PC-3 (cell line): ENCODE measurements around the gene TP53BP1. TPM values are rescaled to one million over a fixed set of nuclear protein-coding genes. Genes with fewer than 3 reads are reported as not detected.

Experiments
- ATAC-seq: fragments of 200-7000 bp; cut with Tn5 transposase; 2 replicates; pipeline ENCODE4 v1.9.1; 2020; ENCODE audit warnings: mild to moderate bottlenecking, moderate library complexity
- BruUV-seq: library from RNA; stranded (reverse); fragments of 400-500 nt; replicated peaks from 2 replicates; lab custom pipeline; 2021; lab: Mats Ljungman, UMichigan
- CTCF ChIA-PET: fragments of 300-600 bp; sonication (Branson Sonifier 250); formaldehyde crosslinking; loops from one replicate; lab custom pipeline; 2022; ENCODE audit warnings: antibody characterized with exemption; lab: Charles Lee
- POLR2A ChIA-PET: fragments of 300-600 bp; sonication (Branson Sonifier 250); formaldehyde crosslinking; loops from one replicate; lab custom pipeline; 2022; ENCODE audit warnings: antibody characterized with exemption; ENCODE audit not compliant: unreplicated experiment; lab: Charles Lee
- DNase-seq: peaks from one replicate; pipeline ENCODE4 v3.0.0-alpha.2; 2015
- H2AFZ ChIP-seq: fragments of 300-600 bp; sonication (generic); 2 replicates; pipeline ENCODE4 v1.6.0; 2016; ENCODE audit warnings: antibody characterized with exemption, low read length
- H3F3A ChIP-seq: fragments of 300-600 bp; sonication (generic); one replicate; pipeline ENCODE4 v1.6.0; 2017; ENCODE audit warnings: antibody characterized with exemption, low read length, control low read depth, mild to moderate bottlenecking; ENCODE audit not compliant: unreplicated experiment
- H3K27ac ChIP-seq: fragments of 300-600 bp; sonication (generic); 2 replicates; pipeline ENCODE4 v1.5.1; 2016; ENCODE audit warnings: mild to moderate bottlenecking, low read length
- H3K27me3 ChIP-seq: fragments of 300-600 bp; sonication (generic); 2 replicates; pipeline ENCODE4 v1.6.1; 2016; ENCODE audit warnings: low read length, mixed read lengths
- H3K36me3 ChIP-seq: fragments of 300-600 bp; sonication (generic); 2 replicates; pipeline ENCODE4 v1.6.1; 2016; ENCODE audit warnings: low read depth, mixed run types, low read length, mixed read lengths
- H3K4me1 ChIP-seq: fragments of 300-600 bp; sonication (generic); 2 replicates; pipeline ENCODE4 v1.5.1; 2016; ENCODE audit warnings: low read length; ENCODE audit not compliant: insufficient read depth
- H3K4me2 ChIP-seq: fragments of 300-600 bp; sonication (generic); 2 replicates; pipeline ENCODE4 v1.6.0; 2016; ENCODE audit warnings: low read length
- H3K4me3 ChIP-seq: fragments of 300-600 bp; sonication (generic); 2 replicates; pipeline ENCODE4 v1.5.1; 2016; ENCODE audit warnings: mild to moderate bottlenecking, low read length, mixed read lengths
- H3K79me2 ChIP-seq: fragments of 300-600 bp; sonication (generic); 2 replicates; pipeline ENCODE4 v1.6.1; 2017; ENCODE audit warnings: low read length, mixed read lengths
- H3K9ac ChIP-seq: fragments of 300-600 bp; sonication (generic); 2 replicates; pipeline ENCODE4 v1.6.0; 2016; ENCODE audit warnings: mild to moderate bottlenecking, low read length
- H3K9me2 ChIP-seq: fragments of 300-600 bp; sonication (generic); replicated peaks from 2 replicates; pipeline ENCODE4 v1.6.1; 2016; ENCODE audit warnings: mixed run types, low read length, mixed read lengths
- H3K9me3 ChIP-seq: fragments of 300-600 bp; sonication (generic); 2 replicates; pipeline ENCODE4 v1.6.1; 2016; ENCODE audit warnings: low read length, mixed read lengths
- H4K20me1 ChIP-seq: fragments of 300-600 bp; sonication (generic); 2 replicates; pipeline ENCODE4 v1.6.1; 2016; ENCODE audit warnings: low read length, mixed read lengths
- EZH2 ChIP-seq: fragments of 300-600 bp; sonication (generic); IDR thresholded peaks from one replicate; pipeline ENCODE4 v1.6.1; 2017; ENCODE audit warnings: antibody characterized with exemption, mild to moderate bottlenecking, low read length; ENCODE audit not compliant: unreplicated experiment
- EZH2phosphoT487 ChIP-seq: fragments of 300-600 bp; sonication (generic); IDR thresholded peaks from 2 replicates; pipeline ENCODE4 v1.6.1; 2018; ENCODE audit warnings: mild to moderate bottlenecking, antibody characterized with exemption, low read length, borderline replicate concordance
- intact Hi-C: fragments of 100-400 bp; cut with micrococcal nuclease; formaldehyde crosslinking; loops from 2 replicates; pipeline ENCODE4 v1.9.0; 2023
- total RNA-seq: library from RNA; depleted of rRNA; stranded (reverse); fragments of >200 nt; gene quantifications from 2 replicates; pipeline ENCODE4 v1.2.3, GENCODE V29; 2014
- TF ChIP-seq, protein P1 (sequence below): fragments of 300-600 bp; sonication (generic); conservative IDR thresholded peaks from 2 replicates; pipeline ENCODE4 v1.5.1; 2017; ENCODE audit warnings: antibody characterized with exemption, low read depth, mild to moderate bottlenecking, low read length

The TP53BP1 gene
- total RNA-seq, 1 experiment from 2014 or later, result 55.7 TPM

- Histone ChIP-seq H3K27ac (no peak overlapping the region), H3F3A (no peaks in the 10 kb centered on the region), H3K4me3 (no peak overlapping the region), H3K9me3 (no peaks in the 10 kb centered on the region), H3K36me3 (no peaks in the 10 kb centered on the region), H4K20me1 (no peaks in the 10 kb centered on the region), H3K4me2 (no peak overlapping the region), H3K4me1 (no peaks in the 10 kb centered on the region), H3K27me3 (no peaks in the 10 kb centered on the region), H2AFZ (no peak overlapping the region), H3K79me2 (no peaks in the 10 kb centered on the region), H3K9ac (no peak overlapping the region), H3K9me2 (no peaks in the 10 kb centered on the region)
- TF ChIP-seq EZH2phosphoT487 (no peak), EZH2 (no peak)
- TF ChIP-seq, protein P1, sequence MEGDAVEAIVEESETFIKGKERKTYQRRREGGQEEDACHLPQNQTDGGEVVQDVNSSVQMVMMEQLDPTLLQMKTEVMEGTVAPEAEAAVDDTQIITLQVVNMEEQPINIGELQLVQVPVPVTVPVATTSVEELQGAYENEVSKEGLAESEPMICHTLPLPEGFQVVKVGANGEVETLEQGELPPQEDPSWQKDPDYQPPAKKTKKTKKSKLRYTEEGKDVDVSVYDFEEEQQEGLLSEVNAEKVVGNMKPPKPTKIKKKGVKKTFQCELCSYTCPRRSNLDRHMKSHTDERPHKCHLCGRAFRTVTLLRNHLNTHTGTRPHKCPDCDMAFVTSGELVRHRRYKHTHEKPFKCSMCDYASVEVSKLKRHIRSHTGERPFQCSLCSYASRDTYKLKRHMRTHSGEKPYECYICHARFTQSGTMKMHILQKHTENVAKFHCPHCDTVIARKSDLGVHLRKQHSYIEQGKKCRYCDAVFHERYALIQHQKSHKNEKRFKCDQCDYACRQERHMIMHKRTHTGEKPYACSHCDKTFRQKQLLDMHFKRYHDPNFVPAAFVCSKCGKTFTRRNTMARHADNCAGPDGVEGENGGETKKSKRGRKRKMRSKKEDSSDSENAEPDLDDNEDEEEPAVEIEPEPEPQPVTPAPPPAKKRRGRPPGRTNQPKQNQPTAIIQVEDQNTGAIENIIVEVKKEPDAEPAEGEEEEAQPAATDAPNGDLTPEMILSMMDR, result no peak
- ChIA-PET CTCF (interaction anchor here (0.8 kb wide), 1 partner anchor 14 kb away, joined by 5 read pairs; no protein-coding TSS in a partner anchor), POLR2A (no interaction called here)
- BruUV-seq, result no TSS peak
- ATAC-seq, result no peak
- no peak for DNase-seq
- intact Hi-C loops, result no loop called here
These were observed 35.0 kb upstream of the TP53BP1 start for GRCh38 chr15:43527802-43528541.

DNA sequence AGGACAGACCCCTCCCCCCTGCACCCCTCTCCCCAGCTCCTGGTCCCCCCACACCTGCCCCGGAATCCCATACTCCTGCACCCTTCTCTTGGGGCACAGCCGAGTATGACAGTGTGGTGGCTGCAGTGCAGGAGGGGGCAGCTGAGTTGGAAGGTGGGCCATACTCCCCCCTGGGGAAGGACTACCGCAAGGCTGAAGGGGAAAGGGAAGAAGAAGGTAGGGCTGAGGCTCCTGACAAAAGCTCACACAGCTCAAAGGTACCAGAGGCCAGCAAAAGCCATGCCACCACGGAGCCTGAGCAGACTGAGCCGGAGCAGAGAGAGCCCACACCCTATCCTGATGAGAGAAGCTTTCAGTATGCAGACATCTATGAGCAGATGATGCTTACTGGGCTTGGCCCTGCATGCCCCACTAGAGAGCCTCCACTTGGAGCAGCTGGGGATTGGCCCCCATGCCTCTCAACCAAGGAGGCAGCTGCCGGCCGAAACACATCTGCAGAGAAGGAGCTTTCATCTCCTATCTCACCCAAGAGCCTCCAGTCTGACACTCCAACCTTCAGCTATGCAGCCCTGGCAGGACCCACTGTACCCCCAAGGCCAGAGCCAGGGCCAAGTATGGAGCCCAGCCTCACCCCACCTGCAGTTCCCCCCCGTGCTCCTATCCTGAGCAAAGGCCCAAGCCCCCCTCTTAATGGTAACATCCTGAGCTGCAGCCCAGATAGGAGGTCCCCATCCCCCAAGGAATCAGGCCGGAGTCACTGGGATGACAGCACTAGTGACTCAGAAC, 34.3 kb upstream of the TP53BP1 start:
- Histone ChIP-seq H3K4me3 (no peak overlapping the region), H3K27me3 (no peaks in the 10 kb centered on the region), H3K9me3 (no peaks in the 10 kb centered on the region), H4K20me1 (no peaks in the 10 kb centered on the region), H2AFZ (no peak overlapping the region), H3K9ac (no peak overlapping the region), H3F3A (no peaks in the 10 kb centered on the region), H3K27ac (no peak overlapping the region), H3K4me2 (no peak overlapping the region), H3K36me3 (no peaks in the 10 kb centered on the region), H3K4me1 (no peaks in the 10 kb centered on the region), H3K79me2 (no peaks in the 10 kb centered on the region), H3K9me2 (no peaks in the 10 kb centered on the region)
- no peak for ATAC-seq
- no TSS peak for BruUV-seq
- ChIA-PET POLR2A (interaction anchor here (0.5 kb wide), 1 partner anchor 137 kb away, joined by 4 read pairs; no protein-coding TSS in a partner anchor), CTCF (interaction anchor here (0.8 kb wide), 1 partner anchor 13 kb away, joined by 5 read pairs; no protein-coding TSS in a partner anchor)
- no peak for TF ChIP-seq EZH2phosphoT487
- no peak for TF ChIP-seq EZH2
- TF ChIP-seq, protein P1, result no peak
- intact Hi-C loops, result no loop called here
- no peak for DNase-seq
